Endothelial cell of hepatic sinusoid (primary cell): ENCODE results near the gene DCST1.

Experiments
- in situ Hi-C: cut with HindIII; loops from 2 replicates; pipeline ENCODE4 v1.10.0; 2017; ENCODE audit warnings: low sequenced_read_pairs

DCST1 gene

GRCh38 chr1:155000726-155001424, 32.7 kb upstream of the DCST1 start:
- in situ Hi-C loops = no loop called here

DNA sequence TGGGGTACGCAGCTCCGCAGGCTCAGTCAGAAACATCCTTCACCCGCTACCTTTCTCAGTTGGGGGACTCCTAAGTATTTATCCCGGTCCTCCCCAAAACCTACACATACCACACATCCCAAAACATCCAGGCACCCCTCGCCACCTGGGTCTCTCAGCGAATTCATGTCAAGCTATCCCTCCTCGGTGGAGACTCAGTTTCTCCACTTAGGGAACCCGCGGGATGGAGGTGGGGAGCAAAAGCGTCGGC, 32.3 kb upstream of the DCST1 start:
- in situ Hi-C loops = no loop called here

DNA sequence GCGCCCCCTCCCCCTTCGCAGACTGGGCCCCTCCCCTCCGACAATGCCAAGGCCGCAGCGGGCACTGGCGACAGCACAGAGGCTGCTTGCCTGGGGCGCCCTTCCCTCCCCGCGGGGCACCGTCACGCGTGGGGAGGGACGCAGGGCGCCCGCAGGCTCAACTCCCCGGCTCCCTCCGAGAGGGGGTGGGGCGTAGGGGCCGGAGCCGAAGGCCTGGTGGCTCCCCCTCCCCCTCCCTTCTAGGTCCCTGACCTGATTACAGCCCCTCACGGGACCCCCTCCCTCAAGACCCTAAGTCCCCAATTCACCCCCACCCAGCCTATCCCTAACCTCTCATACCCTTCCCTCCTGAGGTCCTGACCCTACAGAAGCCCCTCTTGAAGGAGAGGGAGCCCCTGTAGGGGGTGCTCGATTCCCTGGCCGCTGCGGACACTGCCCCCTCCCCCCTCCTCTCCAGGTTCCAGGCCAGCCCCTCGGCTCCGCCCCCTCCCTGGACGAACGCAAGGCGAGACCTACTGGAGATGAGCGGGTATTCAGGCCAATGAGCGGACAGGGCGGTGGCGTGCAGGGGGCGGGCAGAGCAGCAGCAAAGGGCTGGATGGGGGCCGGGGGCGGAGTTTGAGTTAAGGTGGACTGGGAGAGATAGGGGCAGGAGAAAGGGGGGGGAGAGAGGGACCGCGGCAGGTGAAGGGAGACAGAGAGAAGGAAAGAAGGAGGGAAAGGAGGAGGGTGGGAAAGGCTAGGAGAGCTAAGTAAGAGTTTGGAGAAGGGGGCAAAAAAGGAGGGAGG, 31.8 kb upstream of the DCST1 start:
- in situ Hi-C loops = no loop called here

DNA sequence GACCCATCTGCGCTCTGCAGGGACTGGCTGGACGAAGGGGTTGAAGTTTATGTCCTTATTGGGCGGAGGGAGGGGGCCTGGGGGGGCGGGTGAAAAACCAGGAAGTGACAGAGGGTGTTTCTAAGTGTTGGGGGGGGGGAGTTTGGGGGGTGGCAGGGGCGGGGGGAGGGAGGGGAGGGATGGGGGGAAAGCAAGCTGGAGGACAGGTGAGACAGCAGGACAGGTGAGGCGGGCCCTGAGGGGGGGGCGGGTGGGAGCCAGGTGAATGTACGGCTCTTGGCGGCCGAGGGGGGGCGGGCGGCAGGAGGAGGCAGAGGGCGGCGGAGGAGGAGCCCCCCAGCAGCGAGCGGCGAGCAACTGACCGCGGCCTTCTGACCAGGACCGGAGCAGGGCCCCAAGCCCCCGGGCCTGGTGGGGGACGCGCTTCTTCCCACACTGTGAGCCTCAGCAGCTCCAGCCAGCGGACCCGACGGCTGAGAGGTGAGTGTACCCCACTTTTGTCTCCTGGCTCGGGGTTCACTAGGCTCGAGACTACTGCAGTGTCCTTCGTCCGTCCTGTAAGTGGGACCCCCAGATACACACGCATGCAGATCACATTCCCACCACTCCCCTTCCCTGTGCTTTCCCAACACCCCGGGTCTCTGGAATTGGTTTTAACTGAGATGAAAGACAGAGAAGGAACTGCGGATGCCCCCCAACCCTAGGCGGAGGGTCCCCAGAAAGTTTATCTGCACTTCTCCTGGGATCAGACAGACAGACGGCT, 31.0 kb upstream of the DCST1 start, which contains the start of gene ZBTB7B:
TSS of gene ZBTB7B (plus strand) at position 339 of the 763 bp plus-strand sequence. CDS start 11,859 bp downstream, outside the sequence.
- in situ Hi-C loops = no loop called here

- in situ Hi-C loops = no loop called here
These were observed 30.3 kb upstream of the DCST1 start for GRCh38 chr1:155003227-155003765.

- in situ Hi-C loops = no loop called here
These were observed 29.8 kb upstream of the DCST1 start for GRCh38 chr1:155003766-155004351.

DNA sequence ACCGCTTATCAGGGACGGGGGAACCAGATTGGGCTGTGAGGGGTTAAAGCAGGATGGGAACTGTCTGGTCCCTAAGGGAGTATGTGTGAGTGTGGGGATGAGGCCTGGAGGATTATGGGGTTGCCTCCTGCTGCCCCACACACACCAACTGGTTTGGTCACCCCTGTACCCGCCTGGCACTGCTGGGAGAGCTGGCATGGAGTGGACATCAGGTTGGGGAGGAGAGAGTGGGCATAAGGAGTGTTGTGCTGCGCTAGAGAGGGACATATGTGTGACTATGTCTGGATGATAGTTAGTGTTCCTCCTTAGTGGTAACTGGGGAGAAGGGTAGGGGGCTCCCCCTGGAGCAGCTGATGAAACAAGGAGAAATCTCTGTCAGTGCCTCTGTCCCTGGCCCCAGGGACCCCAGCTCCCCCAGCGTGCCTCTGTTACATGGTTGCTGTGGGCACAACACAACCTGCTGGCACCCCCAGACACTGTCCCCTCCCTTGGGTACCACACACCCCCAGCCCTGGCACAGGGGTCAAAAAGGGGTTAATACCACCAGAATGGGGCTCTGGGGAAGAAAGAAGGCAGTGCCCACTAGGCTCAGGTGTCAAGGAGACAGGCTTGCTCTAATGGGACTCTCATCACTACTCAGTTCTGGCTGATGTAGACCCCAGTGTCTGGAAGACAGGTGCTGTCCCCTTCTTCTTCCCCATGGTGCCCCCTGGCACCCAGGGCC, 29.1 kb upstream of the DCST1 start:
- in situ Hi-C loops = no loop called here

DNA sequence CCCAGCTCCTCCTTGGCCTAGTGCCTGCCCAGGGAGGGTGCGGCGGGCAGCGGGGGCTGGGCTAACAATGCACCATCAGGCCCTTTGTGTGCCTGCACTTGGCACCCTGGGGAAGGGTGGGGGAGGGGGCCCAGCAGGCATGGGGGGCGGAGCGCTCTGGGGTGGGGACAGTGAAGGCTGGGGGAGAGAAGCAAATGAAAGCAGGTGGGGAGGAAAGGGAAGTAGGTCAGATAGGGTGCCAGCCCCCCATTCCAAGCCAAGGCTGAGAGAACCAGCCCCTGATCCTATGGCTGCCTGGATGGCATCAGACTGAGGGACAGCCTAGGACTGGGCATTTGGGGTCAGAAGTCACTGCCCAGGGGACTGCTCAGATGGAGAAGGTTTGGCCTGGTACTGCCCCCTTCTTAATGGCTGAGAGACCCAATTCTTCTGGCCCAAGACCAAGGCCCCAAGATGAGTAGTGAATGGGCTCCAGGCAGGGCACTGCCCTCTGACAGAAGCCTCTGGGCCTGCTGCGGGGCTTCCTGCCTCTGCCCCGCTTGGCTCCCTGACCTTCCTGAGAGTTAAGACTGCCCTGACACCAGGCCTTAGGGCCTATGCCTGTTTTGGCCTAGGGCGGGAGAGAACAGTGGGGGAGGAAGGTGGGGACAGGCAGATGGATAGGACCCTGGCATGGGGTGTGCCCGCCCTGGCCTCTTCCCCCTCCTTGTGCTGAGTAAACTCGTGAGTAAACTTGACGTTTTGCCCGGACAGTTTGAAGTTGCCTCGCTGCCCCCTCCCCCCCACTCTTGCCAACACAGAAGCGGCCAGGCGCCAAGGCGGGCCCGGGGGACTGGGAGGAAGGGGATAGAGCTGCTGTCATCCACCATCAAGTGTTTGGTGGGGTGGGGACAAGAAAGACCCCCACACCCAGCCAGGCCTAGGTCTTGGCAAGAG, 28.3 kb upstream of the DCST1 start:
- in situ Hi-C loops = no loop called here

GRCh38 chr1:155006601-155007101, 27.0 kb upstream of the DCST1 start:
- in situ Hi-C loops = no loop called here

GRCh38 chr1:155007251-155007828, 26.3 kb upstream of the DCST1 start:
- in situ Hi-C loops = no loop called here

DNA sequence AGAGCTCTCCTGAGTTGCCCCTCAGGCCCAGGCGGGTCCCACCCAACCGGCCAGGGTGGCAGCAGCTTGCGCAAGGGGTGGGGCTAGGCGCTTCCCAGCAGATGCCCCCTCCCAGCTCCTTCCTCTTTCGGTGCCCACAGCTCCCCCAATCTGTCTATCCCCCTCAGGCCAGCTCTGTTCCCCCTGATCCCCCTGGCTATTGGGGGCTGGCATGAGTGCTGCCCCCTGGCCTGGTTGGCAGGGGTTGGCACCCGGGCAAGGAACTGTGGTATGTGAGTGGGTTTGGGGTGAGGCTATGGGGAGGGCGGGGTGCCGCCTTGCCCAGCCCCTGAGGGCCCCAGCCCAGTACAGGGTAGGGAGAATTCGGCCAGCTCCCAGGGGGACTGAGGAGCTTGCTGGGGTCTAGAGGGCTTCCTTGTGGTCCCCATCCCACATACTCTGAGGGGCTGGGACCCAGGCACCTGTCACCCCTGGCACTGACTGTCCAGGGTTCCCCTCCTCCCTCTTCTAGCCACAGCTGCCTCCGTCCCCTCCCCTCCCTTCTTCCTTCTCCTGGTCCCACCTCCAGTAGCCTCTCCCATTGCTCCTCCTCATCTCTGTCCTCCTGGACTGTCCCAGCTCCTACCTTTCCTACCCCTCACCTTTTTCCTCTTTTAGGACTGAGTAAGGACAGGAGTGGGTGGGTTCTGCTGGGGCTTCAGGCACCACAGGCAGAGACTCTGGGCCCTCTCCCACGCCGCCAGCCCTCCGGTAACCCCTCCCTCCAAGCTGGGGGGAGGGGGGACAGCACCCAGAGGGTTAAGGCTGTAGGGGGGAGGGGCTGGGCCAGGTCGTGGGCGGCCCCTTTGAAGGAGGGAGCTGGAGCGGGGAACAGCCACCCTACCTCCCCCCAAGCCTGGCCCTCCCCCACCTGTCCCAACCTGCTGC, 25.3 kb upstream of the DCST1 start:
- in situ Hi-C loops = no loop called here

- in situ Hi-C loops = no loop called here
These were observed 24.4 kb upstream of the DCST1 start for GRCh38 chr1:155009221-155009711.

DNA sequence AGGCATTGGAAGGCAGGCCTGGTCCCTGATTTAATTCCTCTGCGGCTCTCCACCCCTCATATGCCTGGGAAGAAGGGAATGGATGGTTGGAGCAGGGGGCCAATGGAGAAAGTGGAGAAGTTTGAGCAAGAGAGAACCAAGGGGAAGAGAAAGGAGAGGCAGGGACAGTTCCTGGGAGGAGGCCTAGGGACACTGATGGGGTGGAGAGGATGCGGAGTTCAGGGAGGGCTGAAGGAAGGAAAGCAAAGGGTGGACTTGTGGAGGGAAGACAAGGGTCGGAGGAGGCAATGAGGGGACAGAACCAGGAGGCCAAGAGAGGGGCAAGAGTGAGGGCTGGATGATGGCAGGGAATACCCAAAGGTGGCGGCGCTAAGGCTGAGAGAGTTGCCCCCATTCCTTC, 23.9 kb upstream of the DCST1 start:
- in situ Hi-C loops = loop anchor here (5.0 to 10.0 kb wide), 3 partner anchors 52 to 135 kb away; partner anchors contain the start of genes KCNN3 and PBXIP1

GRCh38 chr1:155010211-155010918, 23.3 kb upstream of the DCST1 start:
- in situ Hi-C loops = loop anchor here (5.0 to 10.0 kb wide), 3 partner anchors 53 to 136 kb away; partner anchors contain the start of genes KCNN3 and PBXIP1

- in situ Hi-C loops = loop anchor here (5.0 to 10.0 kb wide), 3 partner anchors 54 to 136 kb away; partner anchors contain the start of genes KCNN3 and PBXIP1
These were observed 22.6 kb upstream of the DCST1 start for GRCh38 chr1:155011004-155011416.

GRCh38 chr1:155011437-155012025, 22.1 kb upstream of the DCST1 start:
- in situ Hi-C loops = loop anchor here (5.0 to 10.0 kb wide), 3 partner anchors 54 to 137 kb away; partner anchors contain the start of genes KCNN3 and PBXIP1
